WI38 (cell line): ENCODE data around the gene RAMP2.

Experiments used
- H3K4me3 ChIP-seq: 2 replicates; pipeline ENCODE4 v1.5.1; 2011; ENCODE audit warnings: low read depth, mild to moderate bottlenecking, control low read depth, low read length
- TF ChIP-seq, protein P1 (sequence below): IDR thresholded peaks from 2 replicates; pipeline ENCODE4 v1.5.1; 2012; ENCODE audit warnings: low read depth, mild to moderate bottlenecking, control low read depth, low read length

Gene RAMP2

DNA sequence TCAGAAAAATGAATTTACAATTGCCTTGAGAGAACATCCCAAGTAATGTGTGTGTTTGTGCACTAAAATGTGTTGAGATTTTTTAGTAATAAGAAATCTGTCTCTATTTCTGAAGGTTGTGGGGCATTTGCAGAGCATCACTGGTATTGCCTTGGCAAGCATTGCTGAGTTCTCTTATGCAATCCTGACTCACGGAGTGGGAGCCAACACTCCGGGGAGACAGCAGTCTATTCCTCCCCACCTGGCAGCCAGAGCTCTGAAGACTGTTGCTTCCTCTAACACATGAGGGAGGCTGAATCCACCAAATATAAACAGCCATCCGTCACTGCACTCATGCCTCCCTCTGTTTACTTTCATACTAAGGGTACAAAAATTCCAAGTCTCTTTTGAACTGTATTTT, 48.2 kb downstream of the RAMP2 start:
- H3K4me3 ChIP-seq: no peak overlapping the region
- TF ChIP-seq, protein P1, sequence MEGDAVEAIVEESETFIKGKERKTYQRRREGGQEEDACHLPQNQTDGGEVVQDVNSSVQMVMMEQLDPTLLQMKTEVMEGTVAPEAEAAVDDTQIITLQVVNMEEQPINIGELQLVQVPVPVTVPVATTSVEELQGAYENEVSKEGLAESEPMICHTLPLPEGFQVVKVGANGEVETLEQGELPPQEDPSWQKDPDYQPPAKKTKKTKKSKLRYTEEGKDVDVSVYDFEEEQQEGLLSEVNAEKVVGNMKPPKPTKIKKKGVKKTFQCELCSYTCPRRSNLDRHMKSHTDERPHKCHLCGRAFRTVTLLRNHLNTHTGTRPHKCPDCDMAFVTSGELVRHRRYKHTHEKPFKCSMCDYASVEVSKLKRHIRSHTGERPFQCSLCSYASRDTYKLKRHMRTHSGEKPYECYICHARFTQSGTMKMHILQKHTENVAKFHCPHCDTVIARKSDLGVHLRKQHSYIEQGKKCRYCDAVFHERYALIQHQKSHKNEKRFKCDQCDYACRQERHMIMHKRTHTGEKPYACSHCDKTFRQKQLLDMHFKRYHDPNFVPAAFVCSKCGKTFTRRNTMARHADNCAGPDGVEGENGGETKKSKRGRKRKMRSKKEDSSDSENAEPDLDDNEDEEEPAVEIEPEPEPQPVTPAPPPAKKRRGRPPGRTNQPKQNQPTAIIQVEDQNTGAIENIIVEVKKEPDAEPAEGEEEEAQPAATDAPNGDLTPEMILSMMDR: no peak
